ENCODE data around the gene CSF2RB.

GRCh38 chr22:36872084-36872483, 41.3 kb upstream of the CSF2RB start:
- no peak for TF ChIP-seq CTCF (IDR thresholded peaks at IDR 0.05; ENCODE audit: borderline replicate concordance, extremely low read depth, low read length, poor library complexity, severe bottlenecking)
- no peak for TF ChIP-seq EZH2 (IDR thresholded peaks at IDR 0.05; ENCODE audit: borderline replicate concordance, low read depth, low read length, severe bottlenecking)
